K562 (cell line): Measurements from ENCODE around the gene ASXL2. TPM values are rescaled to one million over a fixed set of nuclear protein-coding genes. Genes with fewer than 3 reads are reported as not detected.

Source experiments
- ASH1L ChIP-seq: fragments of 450-650 bp; IDR thresholded peaks from 2 replicates; pipeline ENCODE4 v1.6.1; 2018; ENCODE audit warnings: borderline replicate concordance, mild to moderate bottlenecking, low read depth; ENCODE audit not compliant: partially characterized antibody
- CBX5 ChIP-seq: IDR thresholded peaks from 2 replicates; pipeline ENCODE4 v1.6.1; 2014; ENCODE audit warnings: low read depth, borderline replicate concordance
- DIDO1 ChIP-seq: fragments of 450-650 bp; IDR thresholded peaks from 2 replicates; pipeline ENCODE4 v1.6.1; 2016; ENCODE audit warnings: low read depth, missing biosample characterization, missing genetic modification characterization
- ELF4 ChIP-seq: fragments of 450-650 bp; formaldehyde crosslinking; IDR thresholded peaks from 2 replicates; pipeline ENCODE4 v1.4.0; 2022; ENCODE audit warnings: missing genetic modification characterization
- EP300 ChIP-seq: IDR thresholded peaks from 2 replicates; pipeline ENCODE4 v1.6.1; 2012; ENCODE audit warnings: low read length, improper control_type of control experiment
- ERF ChIP-seq: fragments of 450-650 bp; formaldehyde crosslinking; IDR thresholded peaks from 2 replicates; pipeline ENCODE4 v1.4.0; 2020; ENCODE audit warnings: mild to moderate bottlenecking, mixed read lengths
- FUS ChIP-seq: fragments of 200-400 bp; formaldehyde crosslinking; optimal IDR thresholded peaks from 2 replicates; pipeline ENCODE3; 2017; ENCODE audit warnings: low read depth, low read length
- HDAC1 ChIP-seq, 2 experiments: fragments of 450-650 bp; IDR thresholded peaks; 2 replicates each; pipeline ENCODE4 v1.6.1; 2016 to 2017; ENCODE audit warnings: inconsistent platforms in 1 of 2, mild to moderate bottlenecking in 1 of 2, moderate library complexity in 1 of 2
- MEIS2 ChIP-seq: fragments of 450-650 bp; IDR thresholded peaks from 2 replicates; pipeline ENCODE4 v1.6.1; 2014; ENCODE audit warnings: mild to moderate bottlenecking; ENCODE audit not compliant: partially characterized antibody
- NFIC ChIP-seq: fragments of 450-650 bp; IDR thresholded peaks from 2 replicates; pipeline ENCODE4 v1.6.1; 2017; ENCODE audit warnings: mild to moderate bottlenecking, inconsistent platforms
- PHF20 ChIP-seq: fragments of 450-650 bp; IDR thresholded peaks from 2 replicates; pipeline ENCODE4 v1.6.1; 2018; ENCODE audit not compliant: partially characterized antibody
- TAF7 ChIP-seq: fragments of 450-650 bp; IDR thresholded peaks from 2 replicates; pipeline ENCODE4 v1.6.1; 2016; ENCODE audit warnings: missing genetic modification characterization, missing compliant biosample characterization
- ZC3H8 ChIP-seq: fragments of 450-650 bp; IDR thresholded peaks from 2 replicates; pipeline ENCODE4 v1.6.1; 2017
- ZNF146 ChIP-seq: IDR thresholded peaks from one replicate; pipeline ENCODE4 v1.6.1; 2018; ENCODE audit warnings: missing compliant biosample characterization; ENCODE audit not compliant: unreplicated experiment
- ZNF165 ChIP-seq: fragments of 250-450 bp; sonication (Bioruptor Pico); IDR thresholded peaks from 2 replicates; pipeline ENCODE4 v1.4.0; 2020; ENCODE audit warnings: borderline replicate concordance
- ZNF197 ChIP-seq: fragments of 200-800 bp; sonication (Bioruptor generic); IDR thresholded peaks from 2 replicates; pipeline ENCODE4 v1.6.1; 2016; ENCODE audit warnings: low read depth, missing genetic modification characterization, missing compliant biosample characterization
- ZNF583 ChIP-seq: fragments of 250-450 bp; sonication (Bioruptor Pico); IDR thresholded peaks from 2 replicates; pipeline ENCODE4 v1.4.0; 2020
- ZNF584 ChIP-seq: fragments of 200-800 bp; sonication (Bioruptor generic); IDR thresholded peaks from 2 replicates; pipeline ENCODE4 v1.6.1; 2016; ENCODE audit warnings: low read depth, mild to moderate bottlenecking, missing genetic modification characterization, missing compliant biosample characterization
- ZNF696 ChIP-seq: fragments of 250-450 bp; sonication (Bioruptor Pico); conservative IDR thresholded peaks from 2 replicates; pipeline ENCODE4 v1.4.0; 2020; ENCODE audit warnings: mild to moderate bottlenecking, moderate library complexity
- ZNF764 ChIP-seq: fragments of 250-450 bp; sonication (Bioruptor Pico); IDR thresholded peaks from 2 replicates; pipeline ENCODE4 v1.4.0; 2020; ENCODE audit warnings: low read depth, mild to moderate bottlenecking, moderate library complexity
- ZNF830 ChIP-seq: fragments of 250-450 bp; sonication (Bioruptor Pico); IDR thresholded peaks from 2 replicates; pipeline ENCODE4 v1.5.0; 2021; ENCODE audit warnings: mild to moderate bottlenecking
- polyA plus RNA-seq, 8 experiments: library from polyadenylated mRNA; depleted of rRNA in 4 of 8; stranded (reverse) in 5 of 8; unstranded in 3 of 8; fragments of >200 nt; fragmentation: Nextera tagmentation in 2 of 8; fragmentation: Illumina TruSeq in 1 of 8; extraction: Ambion mirVana in 2 of 8; extraction: Trizol in 1 of 8; gene quantifications; 2 replicates each; pipeline versions ENCODE4 v1.2.1 to v1.2.3, GENCODE V29; 2011 to 2014; ENCODE audit warnings: inconsistent platforms in 1 of 8, missing spikeins in 1 of 8
- total RNA-seq, 7 experiments: library from RNA; depleted of rRNA in 6 of 7; stranded (reverse); fragments of >200 nt in 6 of 7; fragmentation: Illumina TruSeq in 2 of 7; extraction: Trizol in 2 of 7; gene quantifications; 2 replicates each; pipeline versions ENCODE4 v1.2.1 to v1.2.3, GENCODE V29; 2011 to 2021; ENCODE audit warnings: low replicate concordance in 1 of 7
- TF ChIP-seq, protein P1 (sequence below), 2 experiments: IDR thresholded peaks; 2 replicates each; pipeline ENCODE4 v1.6.1; 2012; ENCODE audit warnings: improper control_type of control experiment in 2 of 2, low read depth in 2 of 2, low read length in 2 of 2, borderline replicate concordance in 1 of 2
- TF ChIP-seq, protein P2 (sequence below): sonication (generic); formaldehyde crosslinking; IDR thresholded peaks from 2 replicates; pipeline ENCODE4 v1.8.0; 2023; ENCODE audit warnings: missing genetic modification reagents, mild to moderate bottlenecking, borderline replicate concordance

ASXL2 gene
- total and polyA plus RNA-seq, 9 of the 15 experiments (the other 6 are each of a cell fraction or from before 2014, with no cell fraction given), result 2.2 to 25.9 (median 9.0) TPM

DNA sequence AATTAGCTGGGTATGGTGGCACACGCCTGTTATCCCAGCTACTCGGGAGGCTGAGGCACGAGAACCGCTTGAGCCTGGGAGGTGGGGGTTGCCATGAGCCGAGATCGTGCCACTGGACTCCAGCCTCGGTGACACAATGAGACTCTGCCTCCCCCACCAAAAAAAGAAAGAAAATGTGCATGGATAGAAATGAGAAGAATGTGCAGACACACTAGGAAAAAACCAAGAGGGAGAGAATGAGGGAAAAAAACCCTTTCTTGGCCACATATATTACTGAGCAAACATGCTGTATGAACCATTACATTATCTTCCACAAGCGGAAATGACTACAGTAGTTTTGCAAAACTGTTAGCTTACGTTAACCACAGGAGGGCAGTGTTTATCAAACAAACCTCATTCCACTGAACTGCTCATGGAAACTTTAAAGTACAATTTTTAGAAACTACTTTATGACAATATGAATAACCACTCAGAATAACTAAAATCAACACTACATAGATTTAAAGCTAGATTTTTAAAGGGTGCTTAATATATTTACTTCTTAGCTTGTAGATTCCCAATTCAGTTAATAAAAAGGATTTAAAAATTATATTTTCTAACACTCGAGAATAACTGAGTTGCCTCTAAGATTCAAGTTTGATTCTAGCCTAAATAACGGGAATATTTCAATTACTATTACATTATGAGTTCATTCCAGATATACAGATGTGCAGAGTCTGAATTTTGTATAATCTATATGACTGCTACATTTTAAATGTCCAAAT lies 26.4 kb downstream of the ASXL2 start (continued):
- TF ChIP-seq ZNF583 (CRISPR knock-in tag) (no peak), ASH1L (no peak), ZNF197 (CRISPR knock-in tag) (no peak), MEIS2 (no peak), ZNF696 (CRISPR knock-in tag) (no peak), EP300 (peak; percentile 67; the same call in 1 of the 2 replicates), HDAC1 (IDR thresholded peaks at IDR 0.05) (peak; percentile 25 to 62; a peak in 2 of 4 replicates), ZNF764 (CRISPR knock-in tag) (no peak), DIDO1 (tag) (no peak), ZNF830 (CRISPR knock-in tag) (no peak), TAF7 (tag) (no peak), PHF20 (no peak), NFIC (no peak; the same call in none of the 2 replicates), CBX5 (no peak), ZNF146 (CRISPR knock-in tag) (no peak), FUS (no peak), ERF (0 out of 2 replicates have a peak, but pooled peaks have one; percentile 67), ZNF165 (CRISPR knock-in tag) (no peak), ZNF584 (CRISPR knock-in tag) (no peak), ZC3H8 (no peak), ELF4 (CRISPR knock-in tag) (no peak; the same call in 1 of the 2 replicates)
- TF ChIP-seq, protein P1, sequence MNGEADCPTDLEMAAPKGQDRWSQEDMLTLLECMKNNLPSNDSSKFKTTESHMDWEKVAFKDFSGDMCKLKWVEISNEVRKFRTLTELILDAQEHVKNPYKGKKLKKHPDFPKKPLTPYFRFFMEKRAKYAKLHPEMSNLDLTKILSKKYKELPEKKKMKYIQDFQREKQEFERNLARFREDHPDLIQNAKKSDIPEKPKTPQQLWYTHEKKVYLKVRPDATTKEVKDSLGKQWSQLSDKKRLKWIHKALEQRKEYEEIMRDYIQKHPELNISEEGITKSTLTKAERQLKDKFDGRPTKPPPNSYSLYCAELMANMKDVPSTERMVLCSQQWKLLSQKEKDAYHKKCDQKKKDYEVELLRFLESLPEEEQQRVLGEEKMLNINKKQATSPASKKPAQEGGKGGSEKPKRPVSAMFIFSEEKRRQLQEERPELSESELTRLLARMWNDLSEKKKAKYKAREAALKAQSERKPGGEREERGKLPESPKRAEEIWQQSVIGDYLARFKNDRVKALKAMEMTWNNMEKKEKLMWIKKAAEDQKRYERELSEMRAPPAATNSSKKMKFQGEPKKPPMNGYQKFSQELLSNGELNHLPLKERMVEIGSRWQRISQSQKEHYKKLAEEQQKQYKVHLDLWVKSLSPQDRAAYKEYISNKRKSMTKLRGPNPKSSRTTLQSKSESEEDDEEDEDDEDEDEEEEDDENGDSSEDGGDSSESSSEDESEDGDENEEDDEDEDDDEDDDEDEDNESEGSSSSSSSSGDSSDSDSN (IDR thresholded peaks at IDR 0.05; ENCODE audit: borderline replicate concordance in 1 of 2, low read depth in 2 of 2, low read length in 2 of 2), result no peak
- TF ChIP-seq, protein P2, sequence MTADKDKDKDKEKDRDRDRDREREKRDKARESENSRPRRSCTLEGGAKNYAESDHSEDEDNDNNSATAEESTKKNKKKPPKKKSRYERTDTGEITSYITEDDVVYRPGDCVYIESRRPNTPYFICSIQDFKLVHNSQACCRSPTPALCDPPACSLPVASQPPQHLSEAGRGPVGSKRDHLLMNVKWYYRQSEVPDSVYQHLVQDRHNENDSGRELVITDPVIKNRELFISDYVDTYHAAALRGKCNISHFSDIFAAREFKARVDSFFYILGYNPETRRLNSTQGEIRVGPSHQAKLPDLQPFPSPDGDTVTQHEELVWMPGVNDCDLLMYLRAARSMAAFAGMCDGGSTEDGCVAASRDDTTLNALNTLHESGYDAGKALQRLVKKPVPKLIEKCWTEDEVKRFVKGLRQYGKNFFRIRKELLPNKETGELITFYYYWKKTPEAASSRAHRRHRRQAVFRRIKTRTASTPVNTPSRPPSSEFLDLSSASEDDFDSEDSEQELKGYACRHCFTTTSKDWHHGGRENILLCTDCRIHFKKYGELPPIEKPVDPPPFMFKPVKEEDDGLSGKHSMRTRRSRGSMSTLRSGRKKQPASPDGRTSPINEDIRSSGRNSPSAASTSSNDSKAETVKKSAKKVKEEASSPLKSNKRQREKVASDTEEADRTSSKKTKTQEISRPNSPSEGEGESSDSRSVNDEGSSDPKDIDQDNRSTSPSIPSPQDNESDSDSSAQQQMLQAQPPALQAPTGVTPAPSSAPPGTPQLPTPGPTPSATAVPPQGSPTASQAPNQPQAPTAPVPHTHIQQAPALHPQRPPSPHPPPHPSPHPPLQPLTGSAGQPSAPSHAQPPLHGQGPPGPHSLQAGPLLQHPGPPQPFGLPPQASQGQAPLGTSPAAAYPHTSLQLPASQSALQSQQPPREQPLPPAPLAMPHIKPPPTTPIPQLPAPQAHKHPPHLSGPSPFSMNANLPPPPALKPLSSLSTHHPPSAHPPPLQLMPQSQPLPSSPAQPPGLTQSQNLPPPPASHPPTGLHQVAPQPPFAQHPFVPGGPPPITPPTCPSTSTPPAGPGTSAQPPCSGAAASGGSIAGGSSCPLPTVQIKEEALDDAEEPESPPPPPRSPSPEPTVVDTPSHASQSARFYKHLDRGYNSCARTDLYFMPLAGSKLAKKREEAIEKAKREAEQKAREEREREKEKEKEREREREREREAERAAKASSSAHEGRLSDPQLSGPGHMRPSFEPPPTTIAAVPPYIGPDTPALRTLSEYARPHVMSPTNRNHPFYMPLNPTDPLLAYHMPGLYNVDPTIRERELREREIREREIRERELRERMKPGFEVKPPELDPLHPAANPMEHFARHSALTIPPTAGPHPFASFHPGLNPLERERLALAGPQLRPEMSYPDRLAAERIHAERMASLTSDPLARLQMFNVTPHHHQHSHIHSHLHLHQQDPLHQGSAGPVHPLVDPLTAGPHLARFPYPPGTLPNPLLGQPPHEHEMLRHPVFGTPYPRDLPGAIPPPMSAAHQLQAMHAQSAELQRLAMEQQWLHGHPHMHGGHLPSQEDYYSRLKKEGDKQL (CRISPR knock-in tag), result no peak
